Natural killer cell (primary cell): ENCODE measurements around the gene AMDHD2. TPM values are rescaled to one million over a fixed set of nuclear protein-coding genes. Genes with fewer than 3 reads are reported as not detected.

ENCODE experiments used
- ATAC-seq, 3 donors: fragments of 150-1000 bp in 2 of 3; fragments of 200-7000 bp in 1 of 3; cut with Tn5 transposase; 1 replicate in 1 of 3; 2 replicates in 2 of 3; pipeline ENCODE4 v1.10.0; 2021; ENCODE audit warnings: mild to moderate bottlenecking in 2 of 3, moderate library complexity in 2 of 3
- DNase-seq, 2 donors: peaks; one replicate each; pipeline versions ENCODE4 v3.0.0 to v3.0.0-alpha.2; 2013 to 2021; ENCODE audit warnings: mixed read lengths in 1 of 2
- H3K27ac ChIP-seq: one replicate; pipeline ENCODE4 v1.5.1; 2013; ENCODE audit warnings: mild to moderate bottlenecking, low read length
- H3K27me3 ChIP-seq: one replicate; pipeline ENCODE4 v1.6.1; 2013; ENCODE audit warnings: low read length; ENCODE audit not compliant: control insufficient read depth, insufficient read depth
- H3K36me3 ChIP-seq: one replicate; pipeline ENCODE4 v1.6.1; 2013; ENCODE audit warnings: low read length; ENCODE audit not compliant: control insufficient read depth, insufficient read depth
- H3K4me1 ChIP-seq: one replicate; pipeline ENCODE4 v1.6.1; 2013; ENCODE audit warnings: low read length; ENCODE audit not compliant: control insufficient read depth, insufficient read depth
- H3K4me3 ChIP-seq: one replicate; pipeline ENCODE4 v1.5.1; 2013; ENCODE audit warnings: low read length
- H3K9me3 ChIP-seq: one replicate; pipeline ENCODE4 v1.6.1; 2013; ENCODE audit warnings: low read length; ENCODE audit not compliant: control insufficient read depth, insufficient read depth
- H3K27ac Mint-ChIP-seq, 2 donors: one replicate each; pipeline ENCODE4 v1.8.0; 2022; ENCODE audit warnings: mild to moderate bottlenecking in 2 of 2, mixed read lengths in 2 of 2, moderate library complexity in 1 of 2
- H3K27me3 Mint-ChIP-seq, 2 donors: one replicate each; pipeline ENCODE4 v1.8.0; 2022; ENCODE audit warnings: low read depth in 2 of 2, mixed read lengths in 2 of 2
- H3K36me3 Mint-ChIP-seq: one replicate; pipeline ENCODE4 v1.8.0; 2022; ENCODE audit warnings: mixed read lengths
- H3K4me1 Mint-ChIP-seq, 2 donors: one replicate each; pipeline ENCODE4 v1.8.0; 2022; ENCODE audit warnings: mixed read lengths in 2 of 2
- H3K4me3 Mint-ChIP-seq: one replicate; pipeline ENCODE4 v1.8.0; 2022; ENCODE audit warnings: mild to moderate bottlenecking, moderate library complexity, mixed read lengths
- H3K9me3 Mint-ChIP-seq, 2 donors: one replicate each; pipeline ENCODE4 v1.8.0; 2022; ENCODE audit warnings: mixed read lengths in 2 of 2
- CTCF ChIP-seq: fragments of 200-600 bp; IDR thresholded peaks from one replicate; pipeline ENCODE4 v1.8.0; 2022; ENCODE audit warnings: antibody characterized with exemption
- WGBS: methylation state at CpG from one replicate; pipeline ENCODE4 v1.1.7; 2013; ENCODE audit warnings: missing lambda C conversion rate; ENCODE audit not compliant: insufficient coverage; 5-methylcytosine and 5-hydroxymethylcytosine counted together
- intact Hi-C: fragments of 100-400 bp; cut with micrococcal nuclease; formaldehyde crosslinking; loops from one replicate; pipeline ENCODE4 v1.14.2; 2022
- total RNA-seq, 4 donors: library from RNA; stranded (reverse); fragments of 120-200 nt in 1 of 4; gene quantifications; one replicate each; pipeline versions ENCODE4 v1.2.3 to v1.2.4, GENCODE V29; 2013 to 2022

Gene AMDHD2
- total RNA-seq, 3 donors from 2014 or later (not counting 1 experiment from before 2014, with no cell fraction given): 129 to 162 (median 144) TPM

GRCh38 chr16:2515180-2515851, 4.9 kb upstream of the AMDHD2 start:
- Histone ChIP-seq H3K27ac (peak overlapping the region; percentile 91), H3K9me3 (no peaks in the 10 kb centered on the region), H3K27me3 (no peaks in the 10 kb centered on the region), H3K4me3 (peak overlapping the region; percentile 73), H3K4me1 (peaks cover 72% of the 10 kb centered on the region), H3K36me3 (peaks cover 4% of the 10 kb centered on the region)
- Mint-ChIP-seq H3K36me3 (no peaks in the 10 kb centered on the region), H3K4me3 (peak overlapping the region; percentile 86), H3K27me3 (peaks cover 0 to 4% of the 10 kb centered on the region in 2 donors), H3K27ac (peak overlapping the region; percentile 89 to 91), H3K4me1 (peaks cover 57 to 79% of the 10 kb centered on the region in 2 donors), H3K9me3 (no peaks in the 10 kb centered on the region)
- DNase-seq: no peak
- intact Hi-C loops: no loop called here
- no peak for ATAC-seq
- 28% methylated on average over 12 of the region's 14 CpGs for WGBS
- no peak for TF ChIP-seq CTCF

- Histone ChIP-seq H3K27ac (peak overlapping the region; percentile 91), H3K4me1 (peaks cover 80% of the 10 kb centered on the region), H3K9me3 (no peaks in the 10 kb centered on the region), H3K27me3 (no peaks in the 10 kb centered on the region), H3K4me3 (no peak overlapping the region), H3K36me3 (peaks cover 4% of the 10 kb centered on the region)
- intact Hi-C loops: no loop called here
- no peak for ATAC-seq
- 52% methylated on average over 11 of the region's 11 CpGs for WGBS
- H3K4me3 Mint-ChIP-seq: peak overlapping the region; percentile 86
- no peaks in the 10 kb centered on the region for H3K9me3 Mint-ChIP-seq
- no peaks in the 10 kb centered on the region for H3K36me3 Mint-ChIP-seq
- TF ChIP-seq CTCF: no peak
- peaks cover 66 to 82% of the 10 kb centered on the region in 2 donors for H3K4me1 Mint-ChIP-seq
- H3K27me3 Mint-ChIP-seq: peaks cover 0 to 4% of the 10 kb centered on the region in 2 donors
- H3K27ac Mint-ChIP-seq: peak overlapping the region; percentile 89 to 91
- DNase-seq: no peak
These were observed 3.6 kb upstream of the AMDHD2 start for GRCh38 chr16:2516391-2517240.

- no peaks in the 10 kb centered on the region for H3K36me3 Mint-ChIP-seq
- DNase-seq (no peak), ATAC-seq (no peak)
- no peaks in the 10 kb centered on the region for H3K9me3 ChIP-seq
- H3K27ac ChIP-seq: no peak overlapping the region
- no peak for TF ChIP-seq CTCF
- no peak overlapping the region for H3K4me3 ChIP-seq
- H3K36me3 ChIP-seq: peaks cover 6% of the 10 kb centered on the region
- no peaks in the 10 kb centered on the region for H3K27me3 ChIP-seq
- H3K4me1 ChIP-seq: peaks cover 71% of the 10 kb centered on the region
- WGBS: 87% methylated on average over 12 of the region's 12 CpGs
- no peaks in the 10 kb centered on the region for H3K27me3 Mint-ChIP-seq
- no peaks in the 10 kb centered on the region for H3K9me3 Mint-ChIP-seq
- H3K4me3 Mint-ChIP-seq: peak overlapping the region; percentile 49
- H3K27ac Mint-ChIP-seq: peak overlapping the region; percentile 89 to 91
- peaks cover 54 to 70% of the 10 kb centered on the region in 2 donors for H3K4me1 Mint-ChIP-seq
- intact Hi-C loops: no loop called here
These were observed 2.1 kb upstream of the AMDHD2 start for GRCh38 chr16:2517954-2518605.
